HG03575 (cell line): ENCODE data around the gene TOB1.

Experiments used
- ATAC-seq: cut with Tn5 transposase; IDR thresholded peaks from one replicate; pipeline ENCODE4 v1.9.1; 2021; ENCODE audit not compliant: unreplicated experiment, insufficient number of reproducible peaks, low FRiP score; ENCODE audit errors: extremely low read depth

Gene TOB1

DNA sequence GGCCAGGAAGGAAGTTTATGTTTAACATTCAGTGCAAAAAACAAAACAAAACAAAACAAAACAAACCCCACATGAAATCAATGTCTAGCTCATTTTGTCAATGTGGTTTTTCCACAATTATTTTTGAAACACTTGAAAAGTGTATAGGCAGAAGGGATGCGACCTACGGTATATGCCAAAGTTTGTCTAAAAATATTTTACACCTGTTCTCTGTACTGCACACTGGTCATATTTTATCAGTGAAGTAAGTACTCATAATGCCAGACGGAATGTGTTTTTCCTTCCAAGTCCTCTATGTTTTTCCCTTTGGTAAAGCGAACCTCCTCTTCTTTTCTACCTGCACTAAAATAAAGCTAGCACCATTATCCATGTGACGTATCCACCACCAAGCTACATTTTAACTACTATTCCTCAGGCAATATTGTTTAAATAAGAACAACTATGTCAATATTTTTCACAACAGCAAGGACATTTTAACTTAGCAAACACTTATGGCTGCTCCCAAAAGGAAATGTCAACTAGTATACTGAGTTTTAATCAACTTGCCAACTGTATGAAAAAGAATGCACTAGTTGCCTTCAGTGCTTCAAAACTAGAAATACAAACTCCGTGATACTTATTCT lies 10.3 kb downstream of the TOB1 start:
- ATAC-seq: no peak

DNA sequence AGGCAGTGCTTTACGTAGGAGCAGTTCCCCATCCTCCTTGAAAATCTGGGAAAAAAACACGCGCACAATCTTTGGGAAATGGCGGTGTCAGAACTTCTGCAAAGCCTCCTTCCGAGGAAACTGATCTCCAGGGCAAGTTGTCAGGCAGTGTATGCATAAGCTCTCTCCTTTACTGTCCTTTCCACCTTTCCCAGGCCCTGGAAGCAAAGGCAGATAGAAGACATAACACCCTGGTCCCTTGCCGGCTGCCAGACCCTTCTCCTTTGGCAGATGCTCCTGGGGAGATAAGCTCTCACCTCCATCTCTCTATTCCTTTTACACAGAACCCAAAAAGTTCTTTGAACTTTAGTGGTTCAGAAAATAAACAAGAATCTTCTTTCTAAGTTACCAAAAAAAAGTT lies 12.4 kb downstream of the TOB1 start:
- no peak for ATAC-seq

DNA sequence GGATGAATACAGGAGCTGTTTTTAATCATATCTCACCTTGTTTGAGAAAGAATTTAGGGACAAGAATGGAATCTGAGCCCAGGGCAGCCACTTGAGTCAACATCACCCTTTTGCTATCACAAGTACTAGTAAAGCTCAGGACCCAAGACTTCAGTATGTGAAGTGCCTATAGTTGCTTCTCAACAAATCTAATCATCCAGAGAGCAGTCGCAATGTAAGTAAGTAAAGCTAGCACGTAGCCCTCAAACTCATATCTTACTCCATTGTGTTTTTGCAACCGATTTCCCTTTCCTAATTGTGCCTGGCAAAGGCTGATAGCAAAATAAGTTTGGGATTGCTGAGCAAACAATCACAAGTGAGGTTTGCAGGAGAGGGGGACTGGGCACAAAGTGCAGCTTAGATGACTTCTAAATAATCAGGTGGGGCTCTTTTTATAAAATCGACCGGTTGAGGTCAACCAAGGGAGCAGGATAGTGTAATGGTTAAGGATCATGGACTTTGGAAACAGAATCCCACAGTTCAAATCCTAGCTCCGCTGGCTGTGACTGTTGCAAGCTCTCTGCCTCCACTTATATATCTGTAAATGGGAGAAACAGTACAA lies 13.0 kb downstream of the TOB1 start:
- ATAC-seq: no peak

DNA sequence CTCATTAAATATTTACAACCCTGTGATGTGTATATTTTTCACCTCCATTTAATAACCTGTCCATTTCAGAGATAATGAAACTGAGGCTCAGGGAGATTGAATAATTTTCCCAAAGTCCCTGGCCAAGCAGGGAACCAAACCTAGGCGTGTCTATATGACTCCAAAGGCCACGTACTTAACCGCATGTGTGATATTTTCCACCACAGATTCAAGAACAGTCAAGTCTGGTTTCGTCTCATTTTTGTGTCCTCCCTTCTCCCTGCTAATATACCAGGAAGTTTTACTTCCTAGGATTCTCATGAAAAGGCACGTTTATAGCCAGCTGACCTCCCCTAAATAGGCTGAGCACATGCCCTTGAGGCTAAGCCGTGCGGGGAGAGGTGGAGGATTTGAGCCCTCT lies 15.5 kb downstream of the TOB1 start:
- ATAC-seq: no peak

DNA sequence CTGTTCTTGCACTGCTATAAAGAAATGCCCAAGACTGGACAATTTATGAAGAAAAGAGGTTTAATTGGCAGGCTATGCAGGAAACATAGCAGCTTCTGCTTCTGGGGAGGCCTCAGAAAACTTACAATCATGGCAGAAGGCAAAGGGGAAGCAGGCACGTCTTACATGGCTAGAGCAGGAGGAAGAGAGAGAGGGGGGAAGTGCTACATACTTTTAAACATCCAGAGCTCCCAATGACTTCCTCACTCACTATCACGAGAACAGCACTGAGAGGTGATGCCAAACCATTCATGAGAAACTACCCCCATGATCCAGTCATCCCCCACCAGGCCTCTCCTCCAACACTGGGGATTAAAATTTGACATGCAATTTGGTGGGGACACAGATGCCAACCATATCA lies 17.4 kb downstream of the TOB1 start:
- no peak for ATAC-seq

DNA sequence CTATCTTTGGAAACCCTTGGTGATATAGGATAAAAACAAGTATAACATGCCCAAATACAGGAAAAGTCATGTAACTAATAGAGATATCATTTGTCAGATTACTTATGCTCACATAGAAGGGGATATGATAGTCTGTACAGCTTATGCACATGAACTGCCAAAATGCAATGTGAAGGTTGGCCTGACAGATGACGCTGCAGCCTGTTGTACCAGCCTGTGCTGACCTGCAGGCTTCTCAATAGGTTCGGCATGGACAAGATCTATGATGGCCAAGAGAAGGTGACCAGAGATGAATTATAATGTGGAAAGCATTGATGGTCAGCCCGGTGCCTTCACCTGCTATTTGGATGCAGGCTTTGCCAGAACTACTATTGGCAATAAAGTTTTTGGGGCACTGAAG lies 18.1 kb downstream of the TOB1 start:
- no peak for ATAC-seq

DNA sequence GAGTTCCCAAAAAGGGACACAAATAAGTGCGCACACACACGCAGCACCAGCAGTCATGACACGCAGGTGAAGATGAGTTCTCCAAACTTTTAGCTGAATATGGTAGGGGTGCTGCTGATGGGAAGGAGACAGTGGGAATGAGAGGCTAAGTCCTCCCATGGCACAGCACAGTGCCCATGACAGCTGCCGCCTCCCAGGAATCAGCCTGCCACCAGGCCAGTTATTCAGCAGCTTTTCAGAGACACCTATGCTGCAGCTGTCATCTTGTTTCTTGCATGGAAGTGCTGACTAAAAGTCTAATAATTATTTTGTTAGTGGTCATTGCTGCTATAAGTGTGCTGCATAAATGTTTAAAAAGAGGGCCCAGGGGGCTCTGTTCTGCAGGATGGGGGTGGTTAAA lies 18.6 kb downstream of the TOB1 start:
- no peak for ATAC-seq

DNA sequence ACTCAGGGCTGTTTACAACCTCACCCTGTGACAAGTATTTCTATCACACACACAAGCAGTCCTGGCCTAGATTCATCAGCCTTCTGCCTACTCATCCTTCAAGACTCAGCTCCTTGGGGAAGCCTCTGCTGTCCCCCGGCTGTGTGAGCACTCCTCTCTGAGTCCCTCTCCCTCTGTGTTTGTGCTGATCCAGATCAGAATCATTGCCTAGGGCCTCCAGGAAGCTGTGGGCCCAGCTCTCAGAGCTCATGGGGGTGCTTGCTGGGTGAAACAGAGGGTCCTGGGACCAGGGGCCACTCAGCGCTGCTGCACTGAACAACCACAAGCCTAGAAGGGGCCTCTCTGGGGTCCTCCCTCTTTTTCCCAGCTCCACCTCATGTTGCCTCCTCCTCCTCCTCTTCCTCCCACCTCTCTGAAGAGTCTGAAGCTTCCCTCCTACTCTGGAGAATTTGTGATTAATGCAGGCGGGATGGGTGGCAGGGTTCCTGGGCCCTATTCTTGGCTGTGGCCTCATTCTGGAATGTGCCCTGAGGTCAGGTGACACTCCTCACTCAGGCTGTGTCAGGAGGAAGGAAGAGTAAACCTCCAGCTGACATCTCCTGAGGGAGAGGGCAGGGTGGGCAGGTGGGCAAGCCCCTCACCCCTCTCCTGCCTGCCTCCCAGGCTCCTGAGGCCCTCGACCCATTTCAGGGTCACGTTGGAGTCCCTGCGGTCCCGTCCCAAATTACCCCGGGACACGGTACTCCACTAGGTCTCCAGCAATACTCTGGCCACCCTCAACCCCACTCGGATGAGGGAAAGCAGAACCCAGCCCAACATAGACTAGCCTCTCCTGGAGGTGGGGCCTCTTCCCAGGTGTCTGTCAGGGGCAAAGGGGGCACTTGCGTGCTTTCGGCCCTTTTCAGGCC lies 20.7 kb downstream of the TOB1 start:
- no peak for ATAC-seq

DNA sequence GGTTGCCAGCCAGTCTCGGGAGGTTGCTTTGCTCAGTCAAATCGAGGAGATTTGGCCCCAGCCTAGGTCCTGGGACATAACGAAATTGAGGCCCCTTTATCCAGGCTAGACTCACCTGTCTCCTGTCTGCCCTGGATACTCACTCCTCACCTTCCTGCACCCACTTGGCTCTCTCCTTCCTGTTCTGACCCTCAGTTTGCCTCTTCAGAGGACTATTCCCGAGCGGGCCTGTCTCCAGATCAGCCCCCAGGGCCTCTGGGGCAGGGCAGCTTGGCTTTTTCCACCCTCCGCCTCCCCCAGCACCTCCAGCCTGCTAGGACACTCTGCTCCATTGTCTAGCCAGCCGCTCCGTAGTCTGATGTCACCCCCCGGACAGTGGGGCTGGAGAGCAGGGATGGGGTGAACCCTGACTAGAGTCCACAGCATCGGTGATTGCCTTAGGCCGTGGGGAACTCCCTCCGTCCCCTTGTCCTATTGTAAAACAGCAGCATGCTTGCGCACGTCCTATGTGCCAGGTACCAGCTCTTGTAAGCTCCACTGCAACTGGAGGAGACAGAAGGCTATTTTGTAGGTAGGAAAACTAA lies 21.9 kb downstream of the TOB1 start:
- no peak for ATAC-seq

DNA sequence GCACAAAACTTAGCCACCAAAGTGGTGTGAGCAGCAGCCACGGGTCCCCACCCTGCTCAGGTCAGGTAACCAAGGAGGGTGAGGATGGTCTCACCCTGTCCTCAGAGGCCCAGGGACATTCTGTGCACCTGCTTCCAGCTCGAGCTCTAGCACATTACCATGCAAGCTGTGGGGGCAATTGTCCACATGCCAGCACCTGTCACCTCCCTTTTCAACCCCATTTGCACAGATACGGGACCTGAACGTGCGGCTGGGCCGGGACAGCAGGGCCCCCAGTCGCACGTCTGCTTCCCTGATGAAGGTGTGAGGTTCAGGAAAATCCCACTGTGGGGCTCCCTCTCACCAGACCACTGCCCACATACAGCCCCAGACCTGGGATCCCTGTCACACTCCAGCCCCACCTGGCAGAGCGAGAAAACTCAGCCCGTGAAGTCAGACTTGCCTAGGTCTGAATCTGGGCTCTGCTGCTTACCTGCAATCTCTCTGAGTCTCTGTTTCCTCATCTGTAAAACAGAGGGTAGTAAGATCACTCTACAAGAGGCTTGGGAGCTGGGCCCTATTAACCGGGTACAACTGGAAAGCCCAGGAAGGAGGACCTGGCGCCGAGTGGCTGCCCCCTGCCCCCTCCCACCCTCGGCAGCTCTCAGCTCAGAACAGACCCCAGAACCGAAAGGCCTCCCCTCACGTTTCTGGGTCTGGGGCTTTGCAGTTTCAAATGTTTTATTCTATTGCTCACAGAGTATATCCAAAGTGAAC lies 22.8 kb downstream of the TOB1 start:
- no peak for ATAC-seq

DNA sequence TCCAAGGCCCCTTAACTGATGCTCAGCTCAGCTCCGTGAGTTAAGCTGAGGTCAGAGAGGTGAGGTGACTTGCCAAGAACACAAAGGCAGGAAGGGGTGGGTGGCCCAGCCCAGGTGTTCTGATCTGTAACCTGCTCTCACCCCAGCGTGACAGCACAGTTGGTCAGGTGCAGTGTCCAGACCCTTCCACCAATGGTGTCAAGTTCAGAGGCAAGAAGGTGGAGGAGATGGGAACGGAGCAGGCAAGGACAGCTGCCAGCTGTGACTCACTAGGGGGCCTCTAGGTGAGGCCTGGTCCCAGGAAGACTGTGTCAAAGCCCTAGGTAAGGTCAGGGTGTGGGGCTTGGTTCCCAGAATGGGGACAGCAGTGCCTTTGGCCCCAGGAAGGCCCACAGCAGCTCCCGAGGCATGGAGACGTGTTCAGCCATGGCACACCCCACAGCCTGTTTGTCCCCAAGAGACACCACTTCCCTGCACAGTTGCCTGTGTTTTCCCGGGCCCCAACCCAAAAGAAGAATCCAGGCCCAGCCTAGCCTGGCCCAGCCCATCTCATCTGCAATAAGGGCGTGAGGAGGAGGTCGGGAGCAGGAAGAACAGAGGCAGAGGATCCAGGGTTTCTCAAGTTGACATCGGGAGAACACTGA lies 23.5 kb downstream of the TOB1 start:
- no peak for ATAC-seq

DNA sequence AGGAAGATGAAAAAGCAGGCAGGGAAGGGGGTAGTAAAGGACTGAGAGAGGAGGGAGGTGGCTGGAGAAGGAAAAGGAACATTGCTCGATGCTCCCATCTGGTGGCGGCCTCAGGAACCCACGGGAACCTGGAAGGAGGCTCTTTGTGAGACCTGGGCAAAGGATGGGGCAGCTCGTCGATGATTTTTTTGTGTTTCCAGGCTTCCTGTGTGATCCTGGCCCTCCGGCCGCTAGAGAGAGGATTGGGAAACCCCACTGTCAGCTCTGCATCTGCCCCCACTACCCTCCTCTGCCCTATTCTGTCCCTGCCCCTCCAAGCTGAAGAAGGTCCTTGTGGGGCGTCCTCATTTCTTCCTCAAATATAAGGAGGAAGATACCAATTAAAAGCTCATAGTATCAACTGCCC lies 24.2 kb downstream of the TOB1 start:
- no peak for ATAC-seq

DNA sequence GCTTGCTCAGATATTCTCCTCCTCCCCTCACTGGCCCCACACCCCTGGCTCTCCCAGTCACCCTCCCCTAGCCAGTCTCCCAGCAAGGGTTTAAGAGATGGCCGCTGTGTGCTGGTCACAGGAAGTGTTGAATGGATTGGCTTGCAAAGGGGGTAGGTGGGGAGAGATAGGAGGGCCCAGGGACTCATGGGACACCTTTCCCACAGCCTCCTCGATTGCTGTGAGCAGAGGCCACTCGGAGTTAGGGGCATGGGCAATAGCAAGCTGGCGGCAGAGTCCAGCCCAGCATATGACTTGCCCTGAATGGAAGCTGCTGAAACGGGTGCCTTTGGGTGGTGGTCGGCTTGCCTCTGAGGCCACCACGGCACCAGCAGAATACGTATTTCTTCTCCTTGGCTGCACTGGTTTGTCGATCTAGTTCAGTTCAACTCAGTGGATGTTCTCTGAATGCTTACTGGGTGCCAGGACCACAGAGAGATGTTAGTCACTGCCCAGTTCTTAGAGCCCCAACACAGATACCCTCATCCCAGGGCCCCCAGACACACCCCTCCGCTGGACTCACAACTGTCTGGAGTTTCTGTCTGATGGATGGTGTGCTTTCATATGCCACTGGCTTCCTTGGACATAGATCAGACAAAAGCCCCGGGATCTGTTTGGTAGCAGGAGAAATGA lies 24.7 kb downstream of the TOB1 start:
- no peak for ATAC-seq

DNA sequence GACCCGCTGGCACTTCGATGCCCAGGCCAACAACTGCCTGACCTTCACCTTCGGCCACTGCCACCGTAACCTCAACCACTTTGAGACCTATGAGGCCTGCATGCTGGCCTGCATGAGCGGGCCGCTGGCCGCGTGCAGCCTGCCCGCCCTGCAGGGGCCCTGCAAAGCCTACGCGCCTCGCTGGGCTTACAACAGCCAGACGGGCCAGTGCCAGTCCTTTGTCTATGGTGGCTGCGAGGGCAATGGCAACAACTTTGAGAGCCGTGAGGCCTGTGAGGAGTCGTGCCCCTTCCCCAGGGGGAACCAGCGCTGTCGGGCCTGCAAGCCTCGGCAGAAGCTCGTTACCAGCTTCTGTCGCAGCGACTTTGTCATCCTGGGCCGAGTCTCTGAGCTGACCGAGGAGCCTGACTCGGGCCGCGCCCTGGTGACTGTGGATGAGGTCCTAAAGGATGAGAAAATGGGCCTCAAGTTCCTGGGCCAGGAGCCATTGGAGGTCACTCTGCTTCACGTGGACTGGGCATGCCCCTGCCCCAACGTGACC lies 25.8 kb downstream of the TOB1 start:
- no peak for ATAC-seq

DNA sequence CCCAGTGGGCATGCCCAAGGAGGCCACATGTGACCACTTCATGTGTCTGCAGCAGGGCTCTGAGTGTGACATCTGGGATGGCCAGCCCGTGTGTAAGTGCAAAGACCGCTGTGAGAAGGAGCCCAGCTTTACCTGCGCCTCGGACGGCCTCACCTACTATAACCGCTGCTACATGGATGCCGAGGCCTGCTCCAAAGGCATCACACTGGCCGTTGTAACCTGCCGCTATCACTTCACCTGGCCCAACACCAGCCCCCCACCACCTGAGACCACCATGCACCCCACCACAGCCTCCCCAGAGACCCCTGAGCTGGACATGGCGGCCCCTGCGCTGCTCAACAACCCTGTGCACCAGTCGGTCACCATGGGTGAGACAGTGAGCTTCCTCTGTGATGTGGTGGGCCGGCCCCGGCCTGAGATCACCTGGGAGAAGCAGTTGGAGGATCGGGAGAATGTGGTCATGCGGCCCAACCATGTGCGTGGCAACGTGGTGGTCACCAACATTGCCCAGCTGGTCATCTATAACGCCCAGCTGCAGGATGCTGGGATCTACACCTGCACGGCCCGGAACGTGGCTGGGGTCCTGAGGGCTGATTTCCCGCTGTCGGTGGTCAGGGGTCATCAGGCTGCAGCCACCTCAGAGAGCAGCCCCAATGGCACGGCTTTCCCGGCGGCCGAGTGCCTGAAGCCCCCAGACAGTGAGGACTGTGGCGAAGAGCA lies 26.4 kb downstream of the TOB1 start:
- ATAC-seq: no peak

DNA sequence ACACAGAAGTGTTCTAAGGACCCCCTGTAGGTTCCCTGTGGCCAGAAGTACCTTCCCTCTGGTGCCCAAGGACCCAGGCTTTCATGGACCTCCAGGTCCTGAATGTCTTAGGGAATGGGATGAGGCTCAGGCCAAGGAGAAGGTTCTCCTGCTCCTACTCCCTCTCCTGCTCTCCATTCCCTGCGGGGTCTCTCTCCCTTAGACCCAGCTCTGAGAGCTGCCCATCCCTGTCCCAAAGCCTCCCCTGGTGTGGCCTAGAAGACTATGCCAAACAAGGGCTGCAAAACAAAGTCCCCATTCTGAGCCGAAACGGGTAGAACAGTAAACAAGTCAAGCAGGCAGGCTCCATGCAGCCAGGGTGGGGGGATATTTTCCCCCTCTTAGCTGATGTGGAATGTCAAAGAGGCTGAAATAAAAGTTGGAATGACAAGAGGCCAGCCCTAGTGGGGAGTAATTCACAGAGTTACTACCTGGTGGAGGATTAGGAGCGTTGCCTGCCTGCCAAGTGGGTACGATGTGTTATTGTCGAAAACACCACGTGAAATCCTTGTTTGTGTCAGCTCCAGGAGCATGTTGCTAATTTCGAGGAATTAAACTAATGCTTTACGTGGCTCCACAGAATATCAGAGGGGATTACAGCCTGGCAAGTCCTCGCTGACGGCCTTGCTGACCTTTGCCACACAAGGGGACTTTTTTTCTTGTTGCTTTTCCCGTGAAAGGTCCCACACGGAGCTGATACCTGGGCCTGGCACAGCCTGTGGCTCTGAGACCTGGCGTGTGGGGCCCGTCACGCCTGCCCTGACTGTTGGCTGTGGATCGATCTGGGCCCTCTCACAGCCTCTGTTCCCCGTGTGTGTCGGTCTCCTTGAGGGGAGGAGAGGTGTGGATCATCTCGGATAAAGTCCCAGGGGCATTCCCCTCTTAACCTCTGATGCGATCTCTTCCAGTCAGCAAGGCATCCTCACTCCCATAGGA lies 27.9 kb downstream of the TOB1 start:
- no peak for ATAC-seq
